GM19463 (cell line): ENCODE data around the gene PRDM15.

Experiments used
- ATAC-seq: cut with Tn5 transposase; IDR thresholded peaks from one replicate; pipeline ENCODE4 v1.9.1; 2021; ENCODE audit warnings: mild to moderate bottlenecking, moderate library complexity; ENCODE audit not compliant: unreplicated experiment

The PRDM15 gene

GRCh38 chr21:41879190-41879998, at the start of gene PRDM15:
TSS of gene PRDM15 (minus strand) at chr21:41879344. CDS start at chr21:41860363, 18,981 bp downstream.
- peak; percentile 56 for ATAC-seq

- peak; percentile 60 for ATAC-seq
These were observed 49.6 kb upstream of the PRDM15 start for GRCh38 chr21:41928621-41929220.

GRCh38 chr21:41927727-41928409, 48.7 kb upstream of the PRDM15 start:
- no peak for ATAC-seq

- ATAC-seq = no peak
These were observed 47.6 kb upstream of the PRDM15 start for GRCh38 chr21:41926807-41927171.

- peak; percentile 44 for ATAC-seq
These were observed 47.1 kb upstream of the PRDM15 start for GRCh38 chr21:41926117-41926806.

GRCh38 chr21:41925767-41926116, 46.6 kb upstream of the PRDM15 start:
- ATAC-seq = no peak

- no peak for ATAC-seq
These were observed 45.2 kb upstream of the PRDM15 start for GRCh38 chr21:41924368-41924754.

- no peak for ATAC-seq
These were observed 44.7 kb upstream of the PRDM15 start for GRCh38 chr21:41923631-41924367.

- no peak for ATAC-seq
These were observed 44.0 kb upstream of the PRDM15 start for GRCh38 chr21:41923186-41923585.

- no peak for ATAC-seq
These were observed 41.9 kb upstream of the PRDM15 start for GRCh38 chr21:41921021-41921420.

- ATAC-seq = no peak
These were observed 41.3 kb upstream of the PRDM15 start for GRCh38 chr21:41920476-41920875.

- ATAC-seq = no peak
These were observed 40.7 kb upstream of the PRDM15 start for GRCh38 chr21:41919666-41920398.

- no peak for ATAC-seq
These were observed 39.6 kb upstream of the PRDM15 start for GRCh38 chr21:41918561-41919358.

GRCh38 chr21:41917531-41917930, 38.4 kb upstream of the PRDM15 start:
- no peak for ATAC-seq

- no peak for ATAC-seq
These were observed 37.8 kb upstream of the PRDM15 start for GRCh38 chr21:41916888-41917433.

GRCh38 chr21:41914965-41915364, 35.8 kb upstream of the PRDM15 start:
- no peak for ATAC-seq

- ATAC-seq = no peak
These were observed 35.2 kb upstream of the PRDM15 start for GRCh38 chr21:41914358-41914757.

- no peak for ATAC-seq
These were observed 34.1 kb upstream of the PRDM15 start for GRCh38 chr21:41913230-41913629.

GRCh38 chr21:41908829-41909228, 29.7 kb upstream of the PRDM15 start:
- no peak for ATAC-seq
